Osteoblast (primary cell): ENCODE measurements around the gene CCDC68. TPM values are rescaled to one million over a fixed set of nuclear protein-coding genes. Genes with fewer than 3 reads are reported as not detected.
"Not testable (repeated sequence)": the region's sequence is repeated elsewhere in the genome, so short reads cannot be mapped to it uniquely, and the experiment has no call there.

ENCODE experiments used
- DNase-seq: peaks from one replicate; pipeline ENCODE4 v3.0.0; 2011; ENCODE audit warnings: low spot score, mixed read lengths; ENCODE audit not compliant: insufficient read length; ENCODE audit errors: missing footprints
- H2AFZ ChIP-seq: 2 replicates; pipeline ENCODE4 v1.6.0; 2011; ENCODE audit warnings: mild to moderate bottlenecking, low read length
- H3K27ac ChIP-seq: 2 replicates; pipeline ENCODE4 v1.5.1; 2011; ENCODE audit warnings: mild to moderate bottlenecking, low read depth, low read length, moderate library complexity
- H3K27me3 ChIP-seq: 2 replicates; pipeline ENCODE4 v1.6.0; 2012; ENCODE audit warnings: mild to moderate bottlenecking, control low read depth, inconsistent platforms, low read length, moderate library complexity; ENCODE audit not compliant: insufficient read depth
- H3K36me3 ChIP-seq: 2 replicates; pipeline ENCODE4 v1.5.1; 2011; ENCODE audit warnings: mild to moderate bottlenecking, low read length, control low read depth, moderate library complexity; ENCODE audit not compliant: insufficient read depth
- H3K4me1 ChIP-seq: 2 replicates; pipeline ENCODE4 v1.5.1; 2011; ENCODE audit warnings: mild to moderate bottlenecking, low read length, control low read depth, moderate library complexity; ENCODE audit not compliant: insufficient read depth
- H3K4me2 ChIP-seq: 2 replicates; pipeline ENCODE4 v1.6.0; 2011; ENCODE audit warnings: mild to moderate bottlenecking, low read length; ENCODE audit not compliant: insufficient read depth
- H3K4me3 ChIP-seq: fragments of 200-600 bp; sonication (generic); 3 replicates; pipeline ENCODE4 v1.5.1; 2012; ENCODE audit warnings: mild to moderate bottlenecking, low read length, inconsistent platforms; ENCODE audit not compliant: insufficient read depth
- H3K79me2 ChIP-seq: 2 replicates; pipeline ENCODE4 v1.6.0; 2012; ENCODE audit warnings: mild to moderate bottlenecking, low read length, control low read depth, inconsistent platforms; ENCODE audit not compliant: insufficient read depth
- H3K9me3 ChIP-seq: 2 replicates; pipeline ENCODE4 v1.5.1; 2011; ENCODE audit warnings: low read depth, low read length, control low read depth
- H4K20me1 ChIP-seq: 2 replicates; pipeline ENCODE4 v1.6.0; 2012; ENCODE audit warnings: mild to moderate bottlenecking, low read length, control low read depth; ENCODE audit not compliant: insufficient read depth
- CTCF ChIP-seq: IDR thresholded peaks from 2 replicates; pipeline ENCODE4 v1.5.1; 2011; ENCODE audit warnings: mild to moderate bottlenecking, low read depth, low read length, moderate library complexity; ENCODE audit errors: extremely low read depth
- total RNA-seq: library from RNA; depleted of rRNA; stranded (reverse); fragments of >200 nt; gene quantifications from 2 replicates; pipeline ENCODE4 v1.2.3, GENCODE V29; 2012

Gene CCDC68
- total RNA-seq, 1 donor: 9.0 TPM

- no peak for TF ChIP-seq CTCF
- no peak for DNase-seq
- H3K4me3 ChIP-seq: no peak overlapping the region
- no peak overlapping the region for H3K4me2 ChIP-seq
- no peaks in the 10 kb centered on the region for H3K79me2 ChIP-seq
- no peaks in the 10 kb centered on the region for H3K4me1 ChIP-seq
- no peak overlapping the region for H3K27ac ChIP-seq
- no peak overlapping the region for H2AFZ ChIP-seq
- no peaks in the 10 kb centered on the region for H3K27me3 ChIP-seq
- no peaks in the 10 kb centered on the region for H3K9me3 ChIP-seq
- H4K20me1 ChIP-seq: no peaks in the 10 kb centered on the region
- no peaks in the 10 kb centered on the region for H3K36me3 ChIP-seq
Observed at GRCh38 chr18:54981076-54981475, 21.8 kb upstream of the CCDC68 start.

- H3K36me3 ChIP-seq: no peaks in the 10 kb centered on the region
- no peak overlapping the region for H3K4me2 ChIP-seq
- peaks cover 2% of the 10 kb centered on the region for H3K4me1 ChIP-seq
- peak overlapping the region; percentile 45 for H2AFZ ChIP-seq
- H4K20me1 ChIP-seq: no peaks in the 10 kb centered on the region
- no peak overlapping the region for H3K4me3 ChIP-seq
- no peaks in the 10 kb centered on the region for H3K27me3 ChIP-seq
- no peaks in the 10 kb centered on the region for H3K79me2 ChIP-seq
- no peak for DNase-seq
- H3K27ac ChIP-seq: no peak overlapping the region
- no peaks in the 10 kb centered on the region for H3K9me3 ChIP-seq
- no peak for TF ChIP-seq CTCF
Observed at GRCh38 chr18:54975598-54975997, 16.3 kb upstream of the CCDC68 start.

- H3K27ac ChIP-seq: no peak overlapping the region
- H3K36me3 ChIP-seq: no peaks in the 10 kb centered on the region
- no peak overlapping the region for H2AFZ ChIP-seq
- DNase-seq: no peak
- H3K79me2 ChIP-seq: no peaks in the 10 kb centered on the region
- TF ChIP-seq CTCF: no peak
- H4K20me1 ChIP-seq: no peaks in the 10 kb centered on the region
- no peaks in the 10 kb centered on the region for H3K27me3 ChIP-seq
- no peak overlapping the region for H3K4me2 ChIP-seq
- H3K9me3 ChIP-seq: no peaks in the 10 kb centered on the region
- peaks cover 2% of the 10 kb centered on the region for H3K4me1 ChIP-seq
- no peak overlapping the region for H3K4me3 ChIP-seq
Observed at GRCh38 chr18:54973046-54973445, 13.8 kb upstream of the CCDC68 start.

- Histone ChIP-seq H2AFZ (no peak overlapping the region), H3K9me3 (no peaks in the 10 kb centered on the region), H3K36me3 (no peaks in the 10 kb centered on the region), H3K4me1 (no peaks in the 10 kb centered on the region), H3K27ac (no peak overlapping the region), H4K20me1 (no peaks in the 10 kb centered on the region), H3K79me2 (no peaks in the 10 kb centered on the region), H3K27me3 (no peaks in the 10 kb centered on the region), H3K4me2 (no peak overlapping the region), H3K4me3 (no peak overlapping the region)
- no peak for TF ChIP-seq CTCF
- no peak for DNase-seq
Observed at GRCh38 chr18:54968807-54969206, 9.5 kb upstream of the CCDC68 start.

GRCh38 chr18:54968237-54968636 lies 9.0 kb upstream of the CCDC68 start:
- H3K27me3 ChIP-seq, H3K4me3 ChIP-seq, H3K9me3 ChIP-seq, H3K4me1 ChIP-seq, H4K20me1 ChIP-seq, H3K36me3 ChIP-seq, H3K79me2 ChIP-seq: not testable (repeated sequence)
- Histone ChIP-seq H3K4me2 (peak overlapping the region; percentile 10), H2AFZ (peak overlapping the region; percentile 12), H3K27ac (peak overlapping the region; percentile 3)
- DNase-seq: peak; percentile 83
